IPS-20b (cell line): ENCODE data around the gene SPATS2L.

ENCODE experiments used
- H3K27ac ChIP-seq: one replicate; pipeline ENCODE4 v1.5.1; 2013; ENCODE audit warnings: low read length
- H3K27me3 ChIP-seq: 2 replicates; pipeline ENCODE4 v1.6.1; 2013; ENCODE audit warnings: mild to moderate bottlenecking, low read length, inconsistent platforms; ENCODE audit not compliant: insufficient read depth
- H3K36me3 ChIP-seq: 2 replicates; pipeline ENCODE4 v1.6.1; 2013; ENCODE audit warnings: low read depth, mild to moderate bottlenecking, inconsistent platforms, low read length, moderate library complexity; ENCODE audit not compliant: insufficient read depth
- H3K4me1 ChIP-seq: 2 replicates; pipeline ENCODE4 v1.6.1; 2013; ENCODE audit warnings: mild to moderate bottlenecking, control low read depth, inconsistent platforms, low read length, moderate library complexity; ENCODE audit not compliant: insufficient read depth
- H3K4me3 ChIP-seq: 2 replicates; pipeline ENCODE4 v1.5.1; 2013; ENCODE audit warnings: mild to moderate bottlenecking, low read length, inconsistent platforms
- H3K9ac ChIP-seq: 2 replicates; pipeline ENCODE4 v1.6.1; 2013; ENCODE audit warnings: low read depth, mild to moderate bottlenecking, inconsistent platforms, low read length, moderate library complexity
- H3K9me3 ChIP-seq: 2 replicates; pipeline ENCODE4 v1.6.1; 2013; ENCODE audit warnings: mild to moderate bottlenecking, low read depth, low read length, inconsistent platforms; ENCODE audit not compliant: insufficient read depth

SPATS2L gene

DNA sequence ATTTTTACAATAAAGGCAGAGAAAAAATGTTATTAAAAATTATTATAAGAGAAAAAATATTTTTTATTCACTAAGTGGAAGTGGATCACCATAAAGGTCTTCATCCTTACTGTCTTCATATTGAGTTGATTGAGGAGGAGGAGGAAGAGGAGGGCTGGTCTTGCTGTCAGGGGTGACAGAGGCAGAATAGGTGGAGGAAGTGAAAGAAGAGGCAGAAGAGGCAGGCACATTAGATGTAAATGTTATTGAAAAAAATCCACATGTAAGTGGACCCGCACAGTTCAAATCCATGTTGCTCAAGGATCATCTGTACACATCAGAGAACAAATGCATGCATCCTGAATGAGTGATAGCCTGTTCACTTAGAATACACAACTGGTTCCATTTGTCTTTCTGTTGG, 6.4 kb upstream of the SPATS2L start:
- H3K9ac ChIP-seq, result no peak overlapping the region
- no peak overlapping the region for H3K27ac ChIP-seq
- H3K27me3 ChIP-seq, result no peaks in the 10 kb centered on the region
- no peaks in the 10 kb centered on the region for H3K9me3 ChIP-seq
- no peaks in the 10 kb centered on the region for H3K4me1 ChIP-seq
- H3K36me3 ChIP-seq, result no peaks in the 10 kb centered on the region
- H3K4me3 ChIP-seq, result no peak overlapping the region

DNA sequence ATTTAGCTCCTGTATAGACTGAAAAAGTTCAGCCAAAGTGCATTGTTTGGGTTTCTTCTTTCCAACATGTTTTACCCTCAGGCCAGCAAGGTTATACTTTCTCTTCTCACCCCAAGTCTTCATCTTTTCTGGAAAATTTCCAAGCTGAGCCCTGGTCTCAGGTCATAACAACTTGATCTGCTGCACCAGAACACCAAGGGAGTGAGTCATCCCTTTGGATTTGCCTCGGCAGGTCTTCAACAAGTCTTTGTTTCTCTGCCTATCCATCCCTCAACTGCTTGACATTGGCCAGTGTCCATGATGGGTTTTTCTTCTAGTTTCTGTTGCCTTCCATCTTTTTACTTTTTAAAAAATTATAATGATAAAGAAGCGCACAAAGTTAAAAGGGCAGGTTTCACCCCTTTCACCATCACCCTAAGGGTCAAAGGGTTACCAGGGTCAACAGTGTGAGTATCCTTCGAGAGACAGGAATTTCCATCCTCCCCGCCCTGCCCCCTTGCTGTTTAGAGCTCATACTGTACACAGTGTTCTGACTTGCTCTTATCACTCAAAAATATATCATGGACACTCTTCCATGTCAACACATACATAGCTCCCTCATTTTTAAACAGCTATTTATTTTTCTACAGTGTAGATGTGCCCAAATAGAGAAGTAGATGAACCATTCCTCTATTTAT, 5.7 kb upstream of the SPATS2L start:
- Histone ChIP-seq H3K9ac (no peak overlapping the region), H3K27ac (no peak overlapping the region), H3K4me3 (no peak overlapping the region), H3K36me3 (no peaks in the 10 kb centered on the region), H3K4me1 (no peaks in the 10 kb centered on the region), H3K27me3 (no peaks in the 10 kb centered on the region), H3K9me3 (no peaks in the 10 kb centered on the region)

DNA sequence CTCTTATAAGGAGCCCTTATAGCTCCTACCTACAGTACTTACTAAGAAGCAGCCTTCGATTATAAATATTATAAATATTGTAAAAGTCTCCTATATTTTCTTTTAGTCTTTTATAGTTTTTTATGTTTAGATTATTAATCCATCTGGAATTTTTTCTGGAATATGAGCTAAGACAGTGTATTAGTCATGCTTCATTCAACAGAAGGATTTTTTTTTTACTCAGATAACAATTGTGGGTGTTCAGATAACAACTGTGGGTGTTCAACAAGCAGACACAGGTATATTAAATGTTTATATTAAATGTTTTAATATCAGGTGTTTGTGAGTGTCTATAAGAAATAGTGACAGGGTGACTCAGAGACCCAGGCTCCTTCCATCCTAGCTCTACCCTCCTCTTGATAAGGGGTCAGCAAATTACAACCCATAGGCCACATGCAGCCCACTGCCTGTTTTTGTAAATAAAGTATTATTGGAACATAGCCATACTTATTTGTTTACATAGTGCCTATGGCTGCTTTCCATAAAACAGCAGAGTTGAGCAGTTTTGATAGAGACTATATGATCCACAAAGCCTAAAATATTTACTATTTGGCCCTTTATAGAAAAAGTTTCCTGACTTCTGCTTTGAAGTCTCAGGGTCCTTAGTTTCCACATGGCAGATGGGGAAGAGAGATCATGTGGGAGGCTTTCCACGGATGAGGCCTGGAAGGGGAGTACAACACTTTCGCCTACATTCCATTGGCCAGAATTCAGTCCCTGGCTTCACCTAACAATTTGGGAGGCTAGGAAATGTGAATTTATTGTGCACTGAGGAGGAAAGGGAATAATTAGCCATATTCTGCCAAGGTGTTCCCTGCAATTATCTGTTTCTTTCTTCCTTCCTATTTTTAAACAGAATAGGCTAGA, 4.3 kb upstream of the SPATS2L start:
- Histone ChIP-seq H3K4me1 (no peaks in the 10 kb centered on the region), H3K9ac (no peak overlapping the region), H3K27ac (no peak overlapping the region), H3K36me3 (no peaks in the 10 kb centered on the region), H3K9me3 (no peaks in the 10 kb centered on the region), H3K4me3 (no peak overlapping the region), H3K27me3 (no peaks in the 10 kb centered on the region)

DNA sequence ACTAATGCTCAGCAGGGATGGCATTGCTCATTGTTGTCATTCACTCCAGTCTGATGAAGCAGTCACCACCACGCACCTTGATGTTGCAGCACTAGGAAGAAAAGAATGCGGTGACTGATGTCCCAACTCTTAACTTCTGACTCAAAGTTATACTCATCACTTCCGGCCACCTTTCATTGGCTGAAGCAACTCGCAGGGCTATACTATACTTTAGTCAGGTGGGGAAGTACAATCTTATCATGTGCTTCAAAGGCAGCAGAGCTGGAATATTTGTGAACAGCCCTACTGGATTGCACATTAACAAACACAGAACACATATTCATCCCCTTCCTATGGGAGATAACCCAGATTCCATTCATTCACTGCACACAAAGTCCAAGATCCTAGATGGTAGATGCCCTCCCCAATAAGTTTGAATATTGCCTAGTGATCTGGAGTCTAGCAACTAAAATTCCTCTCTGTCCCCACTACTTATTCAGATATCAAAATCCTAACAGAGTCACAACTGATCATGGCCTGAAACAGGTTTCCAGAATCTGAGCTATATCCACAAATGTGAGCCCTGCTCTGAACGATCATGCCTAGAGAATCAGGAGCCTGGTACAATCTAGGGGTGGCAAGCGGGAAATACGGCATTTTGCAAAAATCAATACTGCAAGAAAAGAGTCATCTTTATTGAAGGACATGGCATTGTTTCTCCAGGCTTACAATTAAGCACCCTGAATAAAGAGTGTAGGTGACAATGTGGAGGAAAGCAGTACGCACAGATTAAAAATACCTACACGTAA, 3.4 kb upstream of the SPATS2L start:
- H3K36me3 ChIP-seq, result no peaks in the 10 kb centered on the region
- H3K4me3 ChIP-seq, result no peak overlapping the region
- no peaks in the 10 kb centered on the region; the same call in 1 of the 2 replicates for H3K4me1 ChIP-seq
- no peaks in the 10 kb centered on the region for H3K27me3 ChIP-seq
- H3K9ac ChIP-seq, result no peak overlapping the region
- H3K27ac ChIP-seq, result no peak overlapping the region
- H3K9me3 ChIP-seq, result no peaks in the 10 kb centered on the region

DNA sequence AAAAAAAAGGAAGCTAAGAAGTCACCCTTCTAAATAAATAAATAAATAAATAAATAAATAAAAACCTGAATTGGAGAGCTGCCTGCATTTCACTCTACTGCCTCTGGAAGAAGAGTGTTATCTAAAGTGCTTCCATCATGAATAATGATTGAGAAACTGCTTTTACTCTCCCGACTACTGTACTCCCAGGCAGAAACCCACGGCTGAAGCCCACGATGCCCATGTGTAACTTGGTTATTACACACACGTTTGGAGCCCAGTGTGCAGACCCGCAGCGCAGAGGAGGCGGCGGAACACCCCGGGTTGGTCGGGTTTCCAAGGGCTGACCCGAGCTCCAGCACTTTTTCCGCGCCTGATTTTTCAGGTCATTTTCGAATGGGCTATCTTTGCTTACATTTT, 697 bp upstream of the SPATS2L start:
- peak overlapping the region; percentile 83 for H3K27ac ChIP-seq
- H3K27me3 ChIP-seq, result no peaks in the 10 kb centered on the region
- H3K4me3 ChIP-seq, result peak overlapping the region; percentile 88
- H3K9ac ChIP-seq, result peak overlapping the region; percentile 93
- no peaks in the 10 kb centered on the region for H3K36me3 ChIP-seq
- H3K4me1 ChIP-seq, result peaks cover 19% of the 10 kb centered on the region; the same call in 1 of the 2 replicates
- no peaks in the 10 kb centered on the region for H3K9me3 ChIP-seq

DNA sequence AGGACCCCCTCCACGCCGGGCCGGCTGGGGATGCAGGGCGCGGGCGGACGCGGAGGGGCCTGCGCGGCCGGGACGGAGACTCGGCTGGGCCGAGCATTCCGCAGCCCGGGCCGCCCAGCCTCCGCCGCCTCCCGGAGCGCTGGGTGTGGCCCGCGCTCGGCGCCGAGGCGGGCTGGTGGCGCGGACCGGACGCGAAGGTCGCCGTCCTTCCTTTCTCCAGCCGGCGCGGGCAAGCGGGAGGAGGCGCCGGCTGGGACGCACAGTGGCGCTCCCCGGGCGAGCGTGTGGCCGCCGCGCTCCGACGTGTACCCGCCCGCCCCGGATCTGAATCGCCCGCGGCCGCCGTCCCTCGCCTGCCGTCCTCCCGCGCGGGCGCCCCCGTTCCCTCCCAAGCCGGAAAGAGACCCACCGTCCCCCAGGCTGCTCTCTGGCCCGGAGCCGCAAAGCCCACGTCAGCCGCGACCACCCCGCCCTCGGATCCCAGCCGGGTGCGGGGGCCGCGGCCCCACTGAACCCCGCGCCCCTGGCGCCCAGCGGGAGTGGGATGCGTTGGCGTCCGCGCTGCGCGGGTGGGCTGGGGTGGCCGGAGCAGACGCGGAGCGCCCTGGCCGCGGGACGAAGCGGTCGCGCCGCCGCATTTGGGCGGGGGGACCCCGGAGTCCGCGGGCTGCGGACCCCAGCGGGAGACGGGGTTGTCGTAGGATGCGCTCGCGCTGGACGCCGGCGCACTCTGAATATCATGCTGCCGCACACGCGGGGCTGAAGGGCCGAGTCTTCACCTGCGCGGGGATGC, 634 bp downstream of the SPATS2L start:
- peak overlapping the region; percentile 76 for H3K9ac ChIP-seq
- H3K27ac ChIP-seq, result peak overlapping the region; percentile 40
- H3K4me1 ChIP-seq, result peaks cover 33% of the 10 kb centered on the region
- no peaks in the 10 kb centered on the region for H3K27me3 ChIP-seq
- peak overlapping the region; percentile 88 for H3K4me3 ChIP-seq
- no peaks in the 10 kb centered on the region for H3K36me3 ChIP-seq
- no peaks in the 10 kb centered on the region for H3K9me3 ChIP-seq

- Histone ChIP-seq H3K36me3 (no peaks in the 10 kb centered on the region), H3K9me3 (no peaks in the 10 kb centered on the region), H3K4me3 (peak overlapping the region; percentile 88), H3K27me3 (no peaks in the 10 kb centered on the region), H3K27ac (peak overlapping the region; percentile 40), H3K4me1 (peaks cover 41% of the 10 kb centered on the region), H3K9ac (peak overlapping the region; percentile 76)
Measured at GRCh38 chr2:200307724-200308545, 1.4 kb downstream of the SPATS2L start.

- Histone ChIP-seq H3K4me3 (peak overlapping the region; percentile 88), H3K36me3 (no peaks in the 10 kb centered on the region), H3K27me3 (no peaks in the 10 kb centered on the region), H3K9me3 (no peaks in the 10 kb centered on the region), H3K9ac (peak overlapping the region; percentile 76; the same call in 1 of the 2 replicates), H3K4me1 (peaks cover 49% of the 10 kb centered on the region), H3K27ac (no peak overlapping the region)
Measured at GRCh38 chr2:200308546-200309295, 2.2 kb downstream of the SPATS2L start.

- Histone ChIP-seq H3K27ac (no peak overlapping the region), H3K27me3 (no peaks in the 10 kb centered on the region), H3K9me3 (no peaks in the 10 kb centered on the region), H3K9ac (peak overlapping the region; percentile 76; the same call in 1 of the 2 replicates), H3K36me3 (no peaks in the 10 kb centered on the region), H3K4me1 (peaks cover 56% of the 10 kb centered on the region), H3K4me3 (peak overlapping the region; percentile 88)
Measured at GRCh38 chr2:200309296-200310049, 3.0 kb downstream of the SPATS2L start.
